Measurements from ENCODE around the gene TECTB.

TECTB gene

DNA sequence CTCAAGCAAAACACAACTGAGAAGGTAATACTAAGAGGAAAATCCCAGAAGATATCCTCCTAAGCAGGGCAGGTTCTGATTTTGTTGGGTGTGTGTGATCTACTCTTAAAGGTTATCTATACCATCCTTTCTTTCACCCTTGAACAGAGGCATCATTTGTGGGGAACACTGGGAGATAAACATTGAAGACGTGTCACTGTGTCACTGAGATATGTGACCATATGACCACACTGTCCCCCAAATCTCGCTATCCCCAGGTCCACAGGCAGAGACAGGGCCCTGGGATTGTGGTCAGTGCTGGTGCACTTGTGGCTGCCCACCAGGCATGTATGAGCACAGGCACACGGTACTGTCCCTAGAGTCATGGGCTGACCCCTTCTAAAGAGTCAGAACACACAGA, 30.0 kb downstream of the TECTB start:
- no peak for DNase-seq

DNA sequence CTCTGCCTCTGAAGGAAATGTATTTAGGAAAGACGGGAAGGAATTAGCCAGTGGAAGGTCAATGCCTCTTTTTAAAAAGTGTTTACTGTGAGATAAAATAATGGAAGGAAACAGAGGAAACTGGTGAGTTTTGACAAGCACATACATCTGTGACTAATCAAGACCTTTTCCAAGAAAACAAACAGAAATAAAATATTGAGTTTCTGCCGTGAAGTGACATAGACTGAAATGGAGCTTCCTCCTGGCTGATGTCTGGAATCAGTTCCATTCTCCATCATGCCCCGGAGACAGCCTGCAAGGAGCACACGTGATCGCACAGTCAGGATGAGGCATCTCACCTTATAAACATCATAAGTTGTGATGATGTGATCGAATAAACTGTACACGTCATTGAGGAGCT, 30.7 kb downstream of the TECTB start:
- DNase-seq, result no peak

DNA sequence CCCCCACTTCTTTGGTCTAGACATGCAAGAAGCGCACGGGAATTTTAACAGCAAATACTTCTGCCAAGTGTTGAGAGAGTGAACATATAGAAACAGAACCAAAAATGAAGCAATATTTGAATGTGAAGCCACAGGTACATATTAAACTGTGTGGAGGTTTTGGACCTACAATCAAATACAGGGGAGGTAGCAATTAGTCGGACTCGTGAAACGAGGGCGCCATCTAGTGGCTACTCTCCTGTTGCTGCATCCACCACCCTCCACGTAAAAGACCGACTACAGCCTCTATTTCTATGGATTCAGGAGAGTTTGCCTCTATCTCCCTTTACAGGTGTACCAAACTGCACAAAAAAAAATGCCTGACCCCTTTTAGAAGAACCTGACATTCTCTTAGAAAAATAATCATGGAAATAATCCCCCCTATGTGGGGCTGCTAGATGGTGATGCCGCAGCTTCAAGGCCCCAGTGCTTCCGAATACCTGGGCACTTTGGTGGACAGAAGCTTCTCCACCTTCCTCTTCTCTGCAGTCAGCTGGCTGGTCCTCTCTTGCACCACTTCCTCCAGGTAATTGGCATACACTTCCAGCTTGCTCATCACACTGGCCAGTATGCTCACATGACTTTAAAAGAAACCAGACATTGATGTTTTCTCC, 31.7 kb downstream of the TECTB start:
- DNase-seq, result peak; percentile 77

DNA sequence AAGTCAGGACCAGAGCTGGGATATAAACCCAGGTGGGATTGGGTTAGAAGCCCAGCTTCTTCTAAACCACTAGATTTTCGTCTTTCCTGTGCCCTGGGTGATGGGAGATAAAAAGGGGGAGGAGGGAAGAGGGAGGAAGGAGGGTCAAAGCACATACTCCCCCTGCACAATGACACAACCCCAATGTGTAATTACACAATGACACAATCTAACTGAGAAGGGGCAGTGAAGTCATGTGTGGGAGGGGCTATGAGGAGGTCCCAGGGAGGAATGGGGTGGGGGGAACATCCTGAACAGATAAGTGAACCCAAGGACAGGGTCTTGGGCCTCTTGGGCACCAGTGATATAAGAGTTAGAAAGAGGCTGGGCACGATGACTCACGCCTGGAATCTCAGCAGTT, 44.5 kb downstream of the TECTB start:
- DNase-seq, result no peak

DNA sequence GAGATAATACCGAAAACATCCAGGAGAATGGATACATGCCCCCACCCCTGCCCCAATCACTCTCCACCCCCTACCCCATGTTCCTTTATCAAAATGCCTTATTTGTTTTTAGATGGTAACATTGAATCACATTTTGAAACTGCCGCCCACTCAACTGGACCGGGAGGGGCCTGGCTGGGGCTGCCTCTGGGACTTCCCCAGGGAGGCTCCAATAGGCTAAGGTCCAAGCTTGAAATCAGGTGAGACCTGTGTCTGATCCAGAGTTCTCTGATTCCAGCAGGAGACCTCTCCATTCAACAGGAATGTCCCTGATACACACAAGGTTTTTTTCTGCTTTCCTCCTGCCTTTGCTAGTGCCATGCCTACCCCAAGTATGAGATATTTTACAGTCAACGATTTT, 47.0 kb downstream of the TECTB start:
- DNase-seq, result no peak

DNA sequence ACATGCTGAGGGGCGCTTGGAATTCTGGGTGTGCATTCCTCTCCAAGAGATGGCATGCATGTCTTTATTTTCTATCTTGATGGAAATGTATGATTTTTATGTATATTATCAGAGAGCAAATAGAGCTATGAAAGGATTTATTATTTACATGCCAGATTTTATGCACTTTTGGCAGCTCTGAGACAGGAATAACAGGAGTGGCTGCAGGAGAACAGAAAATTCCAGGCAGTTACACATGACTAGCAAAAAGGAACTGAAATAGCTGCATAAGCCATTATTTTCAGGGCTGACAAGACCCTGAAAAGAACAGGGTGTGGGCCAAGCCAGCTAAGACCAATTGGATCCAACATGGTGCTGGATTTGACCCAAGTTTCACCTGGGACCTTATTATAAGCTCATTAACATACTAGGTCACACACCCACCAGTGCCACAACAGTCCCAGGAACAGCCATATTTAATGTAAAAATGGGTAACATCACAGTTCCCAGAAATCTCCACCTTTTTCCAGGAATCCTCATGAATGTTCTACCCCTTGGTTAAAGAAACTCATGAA, 47.5 kb downstream of the TECTB start:
- DNase-seq, result no peak

DNA sequence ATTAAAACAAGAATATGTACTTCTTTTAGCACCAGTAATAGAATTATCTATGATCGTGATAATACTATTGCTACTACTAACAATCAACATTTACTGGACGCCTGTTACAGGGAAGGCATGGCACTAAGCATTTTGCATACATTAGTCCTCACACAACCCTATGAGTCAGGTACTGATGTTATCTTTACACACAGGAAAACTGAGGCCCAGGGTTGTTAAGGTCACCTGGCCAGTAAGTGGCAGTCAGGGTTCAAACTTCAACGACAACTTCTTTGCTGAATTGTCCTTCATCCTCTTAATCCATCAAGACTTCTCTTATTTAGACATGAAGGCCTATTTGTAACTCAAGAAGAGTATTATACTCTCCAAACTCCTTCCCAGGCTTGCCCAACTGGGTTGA, 48.8 kb downstream of the TECTB start:
- no peak for DNase-seq

DNA sequence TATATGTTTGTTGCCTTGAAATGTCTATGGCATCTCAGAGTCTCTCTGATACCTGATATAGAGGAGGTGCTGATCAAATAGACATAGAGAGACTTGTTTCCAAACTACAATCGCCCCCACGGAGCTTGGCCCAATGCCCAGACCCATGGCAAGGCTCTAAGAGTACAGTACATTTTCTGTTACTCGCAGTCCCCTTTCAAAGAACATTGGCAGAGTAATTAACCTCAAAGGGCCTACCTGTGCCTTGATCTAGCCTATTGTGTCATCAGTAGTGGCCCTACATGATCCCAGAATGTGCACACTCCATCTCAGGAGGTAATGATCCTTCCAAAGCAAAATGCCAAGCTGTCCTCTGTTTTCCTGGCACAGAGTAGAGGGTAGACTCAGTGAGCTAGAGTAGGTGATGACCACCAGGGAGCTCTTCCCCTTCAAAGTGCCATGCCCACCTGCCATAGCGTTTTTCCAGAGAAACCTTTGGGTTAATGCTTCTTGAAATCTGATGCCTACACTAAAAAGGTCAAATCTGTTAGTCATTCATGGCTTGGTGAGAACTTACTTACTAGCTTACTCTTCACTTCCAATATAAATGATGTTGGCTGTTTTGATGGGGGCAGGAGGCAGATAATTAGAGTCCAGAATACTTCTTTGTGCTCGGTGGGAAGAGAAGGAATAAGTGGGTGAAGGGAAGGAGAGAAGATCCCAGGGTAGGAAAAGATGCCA, 49.5 kb downstream of the TECTB start:
- no peak for DNase-seq

DNA sequence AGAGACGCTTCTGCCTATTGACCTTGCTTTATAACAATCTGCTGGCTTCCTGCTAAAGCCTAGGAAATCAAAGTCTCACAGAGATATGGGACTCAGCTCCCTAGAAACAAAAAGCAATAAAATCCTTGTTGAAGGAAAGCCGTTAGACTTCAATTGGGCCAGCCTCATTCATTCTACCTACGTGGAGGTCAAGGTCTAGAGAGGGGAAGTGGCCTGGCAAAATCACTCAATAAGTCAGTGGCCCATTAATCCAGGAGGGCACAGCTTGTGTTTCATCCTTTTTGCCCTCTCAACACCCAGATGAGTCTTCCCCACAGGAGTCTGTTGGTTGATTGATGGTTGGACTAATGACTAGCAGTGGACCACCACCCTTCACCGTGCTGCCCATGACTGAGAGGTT, 50.3 kb downstream of the TECTB start:
- no peak for DNase-seq

DNA sequence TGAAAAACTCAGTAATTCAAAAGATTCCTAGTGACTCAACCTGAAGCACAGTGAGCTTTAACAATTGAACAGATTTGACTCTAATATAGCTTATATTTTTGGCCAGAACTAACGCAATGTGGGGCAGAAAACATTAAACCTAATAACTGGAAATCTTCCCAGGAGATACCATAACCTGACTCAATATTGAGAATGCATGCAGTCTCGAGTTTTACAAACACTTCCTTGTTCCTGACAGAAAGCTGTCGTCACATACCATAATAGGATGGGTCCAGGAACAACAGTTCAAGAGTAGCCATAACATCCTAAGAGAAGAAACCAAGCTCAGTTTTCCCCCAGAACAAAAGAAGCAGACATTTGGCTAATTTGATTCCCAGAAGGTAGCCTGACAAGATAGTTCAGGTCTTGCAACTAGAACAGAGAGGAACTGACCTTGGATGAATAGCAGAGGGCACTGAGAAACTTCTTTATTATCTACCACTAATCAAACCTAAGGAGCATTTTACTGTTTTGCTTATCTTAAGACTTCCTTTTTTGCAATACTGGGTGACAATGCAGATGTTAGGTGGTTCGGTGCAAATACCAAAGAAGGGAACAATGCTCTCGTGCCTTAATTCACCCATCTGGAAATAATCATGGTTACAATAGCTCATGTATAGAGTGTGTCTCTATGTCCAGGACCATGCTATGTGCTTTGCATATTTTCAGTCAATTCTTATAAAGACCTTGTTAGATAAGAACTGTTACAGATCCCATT, 52.1 kb downstream of the TECTB start:
- DNase-seq, result no peak

DNA sequence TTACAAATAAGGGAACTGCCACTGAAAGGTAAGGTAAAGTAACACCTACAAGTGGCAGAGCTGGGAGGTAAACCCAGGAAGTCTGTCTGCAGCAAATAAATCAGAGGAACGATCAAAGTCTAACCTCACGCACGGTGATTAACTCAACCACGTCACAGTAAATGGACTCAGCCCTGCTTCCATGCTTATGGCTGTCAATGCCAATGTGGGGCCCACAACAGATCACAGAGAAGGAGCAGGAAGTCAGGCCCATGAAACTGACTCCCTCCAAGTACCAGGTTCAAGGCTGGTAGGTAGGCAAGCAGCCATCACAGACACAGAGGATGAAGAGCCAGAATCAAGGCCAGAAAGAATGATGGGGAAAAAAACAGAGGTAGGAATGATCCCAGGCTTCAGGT, 52.7 kb downstream of the TECTB start:
- no peak for DNase-seq

DNA sequence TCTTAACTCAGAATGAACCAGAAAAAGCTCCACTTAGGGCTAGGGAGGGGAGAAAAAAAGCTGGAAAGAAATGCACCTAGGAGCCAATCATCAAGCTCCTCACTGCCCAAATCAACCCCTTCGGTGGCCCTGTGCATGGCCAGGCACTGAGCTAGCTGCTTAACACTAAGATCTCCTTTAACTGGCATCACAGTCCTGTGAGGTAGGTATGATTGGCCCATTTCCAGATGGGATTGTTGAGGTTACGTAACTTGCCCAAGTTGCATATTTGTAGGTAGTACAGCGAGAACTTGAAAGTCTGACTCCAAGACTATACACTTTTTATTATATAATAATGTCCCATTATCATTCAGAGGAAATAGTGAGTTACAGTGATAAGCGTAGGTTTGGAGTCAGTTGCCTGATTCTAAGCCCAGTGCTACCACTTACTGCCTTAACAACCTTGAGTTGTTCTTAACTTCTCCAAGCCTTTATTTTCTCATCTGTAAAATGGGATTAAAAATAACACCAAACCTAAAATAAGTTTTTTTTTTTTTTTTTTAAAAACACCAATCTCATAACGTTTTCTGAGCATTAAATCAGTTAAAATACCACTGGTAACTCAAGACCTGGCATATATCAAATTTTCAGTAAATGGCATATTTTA, 53.5 kb downstream of the TECTB start:
- no peak for DNase-seq

DNA sequence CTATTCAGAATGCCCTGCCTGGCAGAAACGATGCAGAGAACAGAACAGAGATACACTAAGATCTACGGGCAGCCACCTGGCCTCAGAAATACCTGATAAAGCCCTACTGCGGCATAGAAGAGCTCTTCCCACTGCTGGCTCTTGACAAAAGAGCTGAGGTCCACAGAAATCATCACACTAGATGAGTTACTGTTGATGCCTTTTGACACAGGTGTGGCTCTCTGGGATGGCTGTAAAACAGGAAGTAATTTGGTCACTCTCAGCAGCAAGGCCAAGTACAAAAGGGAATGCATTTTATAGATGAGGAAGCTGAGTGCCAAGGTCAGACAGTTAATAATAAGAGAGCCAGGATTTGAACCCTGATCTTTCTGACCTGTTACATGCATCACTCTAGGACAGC, 55.8 kb downstream of the TECTB start:
- DNase-seq, result no peak

DNA sequence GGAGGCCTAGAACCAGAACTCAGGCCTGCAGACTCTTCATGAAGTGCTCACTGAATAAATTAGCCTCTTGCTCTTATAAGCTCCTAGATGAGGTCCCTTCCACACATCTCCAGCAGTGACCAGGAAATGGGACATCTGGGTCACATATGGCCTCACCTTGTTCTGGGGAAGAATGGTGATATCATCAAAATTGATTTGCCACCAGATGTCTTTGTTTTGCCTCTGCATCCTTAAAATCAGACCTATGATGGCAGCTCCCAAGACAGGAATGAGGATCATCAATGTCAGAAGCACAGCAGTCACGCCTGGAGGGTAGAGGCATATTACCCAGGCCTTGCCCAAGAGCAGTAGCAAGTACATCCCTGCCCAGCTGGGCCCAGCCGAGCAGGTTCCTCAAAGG, 57.4 kb downstream of the TECTB start:
- no peak for DNase-seq

DNA sequence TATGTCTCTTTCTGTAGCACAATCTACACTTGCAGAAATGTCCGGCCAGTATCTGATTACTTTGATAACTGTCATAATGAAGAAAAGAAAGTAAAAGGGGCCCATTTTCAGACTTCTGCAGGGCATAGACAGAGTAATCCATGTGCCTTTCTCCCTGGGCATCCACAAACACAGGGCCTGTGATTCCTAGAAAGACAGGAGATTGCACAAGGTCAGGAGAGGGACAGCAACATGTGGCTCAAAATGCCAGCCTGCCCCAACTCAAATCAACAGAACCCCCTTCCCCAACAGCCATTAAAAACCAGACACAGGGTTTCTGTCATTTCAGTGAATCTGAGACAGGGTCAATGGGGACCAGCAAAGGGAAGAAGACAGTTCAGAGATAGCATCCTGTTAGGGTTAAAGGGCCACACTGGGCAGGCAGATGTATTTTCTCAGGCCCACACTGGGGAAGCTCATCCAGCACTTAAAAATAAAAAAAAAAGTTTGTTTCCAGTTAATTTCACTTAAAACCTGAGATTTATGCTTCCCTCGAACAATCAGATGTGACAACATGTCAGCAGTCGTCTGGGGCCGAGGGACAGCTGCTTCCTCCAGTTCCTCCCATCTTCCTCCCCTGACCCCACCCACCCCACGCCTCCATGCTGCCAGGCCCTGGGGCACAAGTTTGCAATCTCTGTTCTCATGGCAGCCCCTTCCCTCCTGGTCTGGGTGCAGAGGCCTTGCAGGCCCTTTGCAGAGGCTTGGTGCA, 60.0 kb downstream of the TECTB start:
- DNase-seq, result no peak

DNA sequence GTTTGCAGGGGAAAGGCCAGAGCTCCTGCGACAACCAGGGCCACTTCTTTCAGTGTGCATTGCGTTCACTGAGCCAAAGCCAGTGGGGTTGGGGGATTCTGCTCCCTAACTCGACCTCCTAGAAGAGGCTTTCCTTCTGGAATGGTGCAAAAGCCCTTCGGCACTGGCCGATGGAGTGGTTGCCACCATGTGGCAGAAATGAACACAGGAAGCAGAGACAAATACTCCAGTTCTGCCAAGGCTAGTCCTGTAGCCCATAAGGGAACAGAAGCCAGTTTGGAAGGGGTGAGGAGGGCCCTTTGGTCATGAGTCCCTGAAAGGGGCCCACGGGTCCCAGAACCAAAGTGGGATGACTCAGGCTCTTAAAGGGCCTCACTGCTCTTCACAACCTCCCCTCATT, 61.1 kb downstream of the TECTB start:
- DNase-seq, result no peak

DNA sequence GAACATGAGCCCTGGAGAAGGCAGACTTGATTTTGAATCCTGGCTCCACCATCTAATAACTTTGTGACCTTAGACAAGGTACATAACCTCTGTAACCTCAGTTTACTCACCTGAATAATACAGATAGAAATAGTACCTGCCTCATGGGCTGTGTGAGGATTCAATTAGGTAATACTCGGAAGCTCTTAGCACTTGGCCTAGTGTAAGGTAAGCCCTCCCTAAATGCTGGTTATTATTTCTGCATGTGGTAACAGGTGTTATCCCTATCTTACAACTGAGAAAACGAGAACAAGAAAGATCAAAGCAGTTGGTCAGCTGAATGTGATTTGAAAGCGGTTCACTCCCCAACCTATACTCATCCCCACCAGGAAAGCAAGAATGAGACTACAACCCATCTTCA, 62.0 kb downstream of the TECTB start:
- DNase-seq, result no peak

DNA sequence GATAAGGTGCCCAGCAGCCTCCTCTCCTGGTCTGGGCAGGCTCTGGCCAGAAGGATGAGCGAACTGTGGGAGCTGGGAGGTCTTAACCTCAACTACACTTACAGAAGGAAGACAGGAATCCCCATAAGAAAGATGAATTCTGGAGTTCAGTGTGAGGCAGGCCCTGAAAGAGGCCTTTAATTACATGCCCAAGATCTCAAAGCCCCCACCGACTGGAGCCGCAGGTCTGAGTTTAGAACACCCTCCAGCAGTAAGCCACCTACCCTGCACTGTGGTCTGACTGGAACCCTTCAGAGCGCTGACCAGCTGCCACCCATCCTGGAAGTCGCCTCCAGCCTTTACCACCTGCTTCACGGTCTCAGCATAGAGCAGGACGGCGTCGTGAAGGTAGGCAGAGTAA, 62.5 kb downstream of the TECTB start:
- DNase-seq, result no peak

DNA sequence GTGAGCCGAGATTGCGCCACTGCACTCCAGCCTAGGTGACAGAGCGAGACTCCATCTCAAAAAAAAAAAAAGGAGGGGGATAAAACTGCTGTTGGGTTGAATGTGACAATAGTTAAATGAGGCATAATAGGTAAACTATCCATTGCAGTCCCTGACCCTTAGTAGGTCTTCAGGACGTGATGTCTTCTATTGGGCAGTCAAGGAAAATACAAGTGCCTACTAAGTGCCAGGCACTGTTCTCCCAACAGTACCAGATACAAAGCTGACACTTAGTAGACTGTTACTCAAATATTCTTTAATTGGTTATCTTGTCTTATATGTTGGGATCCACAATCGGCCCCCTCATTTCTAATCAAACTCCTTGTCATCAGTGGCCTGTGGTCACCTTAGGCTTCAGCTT, 63.6 kb downstream of the TECTB start:
- DNase-seq, result no peak

DNA sequence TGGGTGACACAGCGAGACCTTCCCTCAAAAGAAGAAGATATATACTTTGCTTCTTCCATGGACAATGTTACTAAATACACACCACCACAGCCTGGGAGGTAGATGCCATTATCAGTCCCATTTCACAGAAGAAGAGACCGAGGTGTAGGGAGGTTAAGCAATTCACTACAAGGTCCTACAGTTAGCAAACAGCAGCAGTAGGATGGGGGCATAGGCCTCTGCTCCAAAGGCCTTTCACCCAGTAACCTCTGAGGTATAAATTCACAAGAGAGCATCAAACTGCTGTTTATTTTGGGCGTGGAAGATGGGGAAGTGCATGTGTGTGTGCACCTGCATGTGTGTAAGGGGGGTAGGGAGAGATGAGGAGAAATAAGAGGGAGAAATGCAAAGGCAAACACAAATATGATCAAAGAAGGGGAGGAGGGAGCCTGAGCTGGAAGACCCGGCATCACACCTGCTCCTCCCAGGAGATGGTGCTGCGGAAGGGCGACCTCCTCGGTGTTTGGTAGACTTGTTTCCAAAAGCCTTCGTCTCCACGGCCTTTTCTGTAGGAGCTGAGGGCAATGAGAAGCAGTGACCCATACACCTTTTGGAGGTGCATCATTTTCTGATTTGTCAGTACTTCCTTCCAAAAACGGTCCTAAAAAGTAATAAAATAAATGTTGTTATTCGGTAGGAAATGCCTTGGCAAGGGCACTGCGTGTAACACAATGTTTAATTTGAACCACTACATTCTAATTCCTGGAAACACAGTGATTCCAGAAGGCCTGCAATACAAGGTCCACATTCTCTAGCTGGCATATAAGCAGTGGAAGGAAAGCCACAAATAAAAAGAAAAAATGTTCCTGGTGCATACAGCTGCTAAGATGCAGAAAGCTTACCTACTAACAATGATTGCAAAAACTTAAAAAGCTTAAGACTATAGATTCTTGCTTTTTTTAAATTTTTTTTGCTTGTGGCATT, 64.8 kb downstream of the TECTB start:
- no peak for DNase-seq

DNA sequence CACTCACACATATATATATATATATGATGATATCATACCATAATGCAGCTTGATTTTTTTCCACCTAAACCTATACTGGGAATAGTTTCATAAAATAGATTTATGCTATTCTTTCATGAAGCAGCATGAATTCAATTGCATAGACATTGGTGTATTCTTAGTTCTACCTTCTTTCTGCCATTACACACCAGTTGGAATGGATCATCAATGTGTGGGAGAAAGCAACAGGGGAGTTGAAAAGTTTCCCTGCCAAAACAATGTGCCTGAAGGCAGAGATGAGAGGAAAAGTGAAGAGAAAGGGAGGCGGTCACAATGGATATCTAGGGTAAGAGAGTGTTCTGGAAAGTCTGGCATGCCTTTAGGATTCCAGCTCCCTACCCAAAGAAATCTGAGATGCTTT, 65.6 kb downstream of the TECTB start:
- DNase-seq, result no peak

Data from activated CD4-positive, alpha-beta T cell treated with anti-CD3 and anti-CD28 coated beads, Interleukin-10, Interleukin-2, amounts not matched to agents 100 ng/mL and 50 ng/mL, durations not matched to agents 16 hours and 8 hours (primary cell).